ENCODE results near the gene RPN2. TPM values are rescaled to one million over a fixed set of nuclear protein-coding genes. Genes with fewer than 3 reads are reported as not detected.

Gene RPN2
- polyA plus RNA-seq, 3 donors: 169 to 215 (median 199) TPM

- Histone ChIP-seq H4K20me1 (ENCODE audit: insufficient read depth, low read length) (no peaks in the 10 kb centered on the region), H3K27me3 (ENCODE audit: control insufficient read depth in 2 of 2, insufficient read depth in 2 of 2, low read length in 2 of 2) (no peaks in the 10 kb centered on the region), H3K36me3 (replicated peaks in 1 of 2; ENCODE audit: control insufficient read depth in 1 of 2, insufficient read depth in 2 of 2, low read length in 2 of 2) (no peaks in the 10 kb centered on the region), H3K4me1 (ENCODE audit: control insufficient read depth in 1 of 2, insufficient read depth in 2 of 2, low read length in 2 of 2) (peaks cover 3 to 4% of the 10 kb centered on the region in 2 donors), H3K27ac (ENCODE audit: low read depth in 1 of 2, low read length in 2 of 2) (no peak overlapping the region), H3K4me3 (replicated peaks in 1 of 3; ENCODE audit: low read depth in 2 of 3, low read length in 3 of 3) (no peak overlapping the region), H3K4me2 (replicated peaks; ENCODE audit: extremely low read depth, low read length, poor library complexity, severe bottlenecking) (no peak overlapping the region), H2AFZ (ENCODE audit: insufficient read depth, low read depth, low read length, poor library complexity, severe bottlenecking) (no peak overlapping the region), H3K79me2 (ENCODE audit: insufficient read depth, low read length) (no peaks in the 10 kb centered on the region), H3K9me3 (replicated peaks in 1 of 2; ENCODE audit: control insufficient read depth in 1 of 2, insufficient read depth in 1 of 2, low read length in 2 of 2) (no peaks in the 10 kb centered on the region), H3K9ac (ENCODE audit: insufficient read depth, low read length, poor library complexity, severe bottlenecking) (no peak overlapping the region)
- intact Hi-C loops (cut with micrococcal nuclease): loop anchor here in 1 of 2 donors (10.0 kb wide), 1 partner anchor 265 kb away; the partner anchor contains the start of genes BLCAP and NNAT
- no peak for TF ChIP-seq CTCF (IDR thresholded peaks at IDR 0.05)
- H3K36me3 Mint-ChIP-seq: no peaks in the 10 kb centered on the region
- DNase-seq: no peak
- H3K27ac Mint-ChIP-seq: no peak overlapping the region
- H3K4me3 Mint-ChIP-seq: no peak overlapping the region
- WGBS (ENCODE audit: insufficient coverage): 63% methylated on average over 1 of the region's 3 CpGs
- H3K9me3 Mint-ChIP-seq: no peaks in the 10 kb centered on the region
- peaks cover 4% of the 10 kb centered on the region for H3K4me1 Mint-ChIP-seq
- peaks cover 4 to 7% (median 5%) of the 10 kb centered on the region in 3 donors for H3K27me3 Mint-ChIP-seq (ENCODE audit: low read depth in 3 of 3)
These were observed 80.7 kb downstream of the RPN2 start for GRCh38 chr20:37259865-37260264.

- H3K27me3 Mint-ChIP-seq (ENCODE audit: low read depth in 3 of 3): peaks cover 1 to 5% (median 4%) of the 10 kb centered on the region in 3 donors
- no peaks in the 10 kb centered on the region for H3K79me2 ChIP-seq (ENCODE audit: insufficient read depth, low read length)
- H4K20me1 ChIP-seq (ENCODE audit: insufficient read depth, low read length): no peaks in the 10 kb centered on the region
- H3K27ac ChIP-seq (ENCODE audit: low read depth in 1 of 2, low read length in 2 of 2): no peak overlapping the region
- no peak for TF ChIP-seq CTCF (IDR thresholded peaks at IDR 0.05)
- H3K9me3 ChIP-seq (replicated peaks in 1 of 2; ENCODE audit: control insufficient read depth in 1 of 2, insufficient read depth in 1 of 2, low read length in 2 of 2): no peaks in the 10 kb centered on the region
- no peak overlapping the region for H3K9ac ChIP-seq (ENCODE audit: insufficient read depth, low read length, poor library complexity, severe bottlenecking)
- no peaks in the 10 kb centered on the region for H3K27me3 ChIP-seq (ENCODE audit: control insufficient read depth in 2 of 2, insufficient read depth in 2 of 2, low read length in 2 of 2)
- no peaks in the 10 kb centered on the region for H3K36me3 Mint-ChIP-seq
- WGBS (ENCODE audit: insufficient coverage): 100% methylated on average over 2 of the region's 4 CpGs
- DNase-seq: no peak
- no peak overlapping the region for H3K4me2 ChIP-seq (replicated peaks; ENCODE audit: extremely low read depth, low read length, poor library complexity, severe bottlenecking)
- no peaks in the 10 kb centered on the region for H3K36me3 ChIP-seq (replicated peaks in 1 of 2; ENCODE audit: control insufficient read depth in 1 of 2, insufficient read depth in 2 of 2, low read length in 2 of 2)
- H3K27ac Mint-ChIP-seq: peak overlapping the region in 1 of 7 donors; percentile 15
- intact Hi-C loops (cut with micrococcal nuclease): loop anchor here in 1 of 2 donors (10.0 kb wide), 1 partner anchor 264 kb away; the partner anchor contains the start of genes BLCAP and NNAT
- no peak overlapping the region for H3K4me3 ChIP-seq (replicated peaks in 1 of 3; ENCODE audit: low read depth in 2 of 3, low read length in 3 of 3)
- H2AFZ ChIP-seq (ENCODE audit: insufficient read depth, low read depth, low read length, poor library complexity, severe bottlenecking): no peak overlapping the region
- H3K4me1 ChIP-seq (ENCODE audit: control insufficient read depth in 1 of 2, insufficient read depth in 2 of 2, low read length in 2 of 2): peaks cover 6% of the 10 kb centered on the region in 2 donors
- peaks cover 6% of the 10 kb centered on the region for H3K4me1 Mint-ChIP-seq
- peaks cover 0 to 5% (median 0%) of the 10 kb centered on the region in 7 donors for H3K9me3 Mint-ChIP-seq
- H3K4me3 Mint-ChIP-seq: no peak overlapping the region
These were observed 81.8 kb downstream of the RPN2 start for GRCh38 chr20:37260923-37261322.

Measured in CD14-positive monocyte (primary cell).